Ovary (tissue), 9 donors: ENCODE data around the gene AJUBA. TPM values are rescaled to one million over a fixed set of nuclear protein-coding genes. Genes with fewer than 3 reads are reported as not detected.
"Not testable (repeated sequence)": the region's sequence is repeated elsewhere in the genome, so short reads cannot be mapped to it uniquely, and the experiment has no call there.

Source experiments
- DNase-seq, 5 donors: peaks; one replicate each; pipeline ENCODE4 v3.0.0-alpha.2; 2019 to 2020
- H3K27ac ChIP-seq, 2 donors: fragments of 200-600 bp; one replicate each; pipeline versions ENCODE4 v1.5.1 to v1.8.0; 2019 to 2022
- H3K27me3 ChIP-seq: fragments of 200-600 bp; one replicate; pipeline ENCODE4 v1.8.0; 2022
- H3K36me3 ChIP-seq: fragments of 200-600 bp; sonication (generic); one replicate; pipeline ENCODE4 v1.5.1; 2019
- H3K4me1 ChIP-seq: one replicate; pipeline ENCODE4 v1.8.1; 2013; ENCODE audit warnings: mild to moderate bottlenecking, moderate library complexity; ENCODE audit not compliant: insufficient read depth
- H3K4me3 ChIP-seq: fragments of 200-600 bp; sonication (generic); one replicate; pipeline ENCODE4 v1.5.1; 2017
- H3K9me3 ChIP-seq, 2 donors: fragments of 200-600 bp in 1 of 2; sonication (generic) in 1 of 2; one replicate each; pipeline versions ENCODE4 v1.5.1 to v1.8.1; 2013 to 2019; ENCODE audit warnings: mild to moderate bottlenecking in 1 of 2, moderate library complexity in 1 of 2
- CTCF ChIP-seq, 3 donors: fragments of 450-650 bp in 2 of 3; fragments of 200-600 bp in 1 of 3; IDR thresholded peaks; one replicate each; pipeline versions ENCODE4 v1.5.1 to v1.8.0; 2016 to 2022; ENCODE audit warnings: antibody characterized with exemption in 3 of 3, mild to moderate bottlenecking in 1 of 3
- EP300 ChIP-seq: sonication (generic); formaldehyde crosslinking; IDR thresholded peaks from one replicate; pipeline ENCODE4 v1.6.1; 2017; ENCODE audit warnings: antibody characterized with exemption
- POLR2A ChIP-seq: fragments of 450-650 bp; IDR thresholded peaks from one replicate; pipeline ENCODE4 v1.6.1; 2017; ENCODE audit warnings: antibody characterized with exemption, mild to moderate bottlenecking, moderate library complexity
- WGBS, 3 donors: extraction: QIAGEN DNeasy Blood & Tissue Kit in 1 of 3; methylation state at CpG; one replicate each; pipeline versions ENCODE4 v1.1.5 to v1.1.7; 2013 to 2017; 5-methylcytosine and 5-hydroxymethylcytosine counted together
- intact Hi-C, 4 donors: fragments of 100-400 bp; cut with DNase I; formaldehyde crosslinking; loops; one replicate each; pipeline versions ENCODE4 v1.11.0 to v1.15.1; 2022 to 2023
- polyA plus RNA-seq, 2 donors: library from polyadenylated mRNA; stranded (reverse); fragments of 200-250 nt in 1 of 2; fragments of 350-450 nt in 1 of 2; fragmentation: Illumina TruSeq in 1 of 2; extraction: RNeasy Lipid Tissue Mini Kit (QIAGEN cat#74804) in 1 of 2; gene quantifications; one replicate each; pipeline ENCODE4 v1.2.3, GENCODE V29; 2013 to 2014
- total RNA-seq, 7 donors: library from RNA; depleted of rRNA in 2 of 7; stranded (reverse); fragments of >200 nt in 2 of 7; fragmentation: NEBNext Ultra II Directional in 3 of 7; extraction: Animal tissue kit (Norgen Biotek cat#: 25700) in 3 of 7; gene quantifications; one replicate each; pipeline versions ENCODE4 v1.1.0 to v1.2.4, GENCODE V29; 2016 to 2023
- donor health status: DM: no; HTN: no; CAD: no; lungs with moderate emphysema.
- donor health status: DM: no; HTN: no; CAD: no.
- donor health status: Bipolar disorder and iron deficiency.
- donor health status: DM: yes; HTN: yes; CAD: no.
- donor health status: DM: no; HTN: no; CAD: no.
- donor health status: DM: yes; HTN: yes; CAD: no.

AJUBA gene
- total and polyA plus RNA-seq, 9 donors, result 11.2 to 34.5 (median 19.1) TPM

- H3K27me3 ChIP-seq, result no peaks in the 10 kb centered on the region
- no peak overlapping the region for H3K4me3 ChIP-seq
- TF ChIP-seq EP300 (no peak), CTCF (IDR thresholded peaks at IDR 0.05) (peak; percentile 46 to 56 (median 50))
- DNase-seq, result peak in 1 of 5 donors; percentile 56
- intact Hi-C loops, result no loop called here
- H3K36me3 ChIP-seq, result no peaks in the 10 kb centered on the region
- H3K4me1 ChIP-seq, result peaks cover 4% of the 10 kb centered on the region
- H3K27ac ChIP-seq, result no peak overlapping the region
- 88 to 91% (median 90%) methylated on average over 6 of the region's 6 CpGs for WGBS, 3 donors
- H3K9me3 ChIP-seq, result no peaks in the 10 kb centered on the region
These were observed 8.9 kb downstream of the AJUBA start for GRCh38 chr14:22973217-22974032.

GRCh38 chr14:22972313-22972930, 9.9 kb downstream of the AJUBA start:
- DNase-seq, result no peak
- H3K9me3 ChIP-seq, result no peaks in the 10 kb centered on the region
- WGBS, 3 donors, result 85 to 89% (median 86%) methylated on average over 2 of the region's 2 CpGs
- intact Hi-C loops, result no loop called here
- no peak overlapping the region for H3K4me3 ChIP-seq
- TF ChIP-seq CTCF (IDR thresholded peaks at IDR 0.05) (no peak), POLR2A (no peak), EP300 (no peak)
- no peaks in the 10 kb centered on the region for H3K36me3 ChIP-seq
- no peak overlapping the region for H3K27ac ChIP-seq
- H3K27me3 ChIP-seq, result no peaks in the 10 kb centered on the region
- no peaks in the 10 kb centered on the region for H3K4me1 ChIP-seq

GRCh38 chr14:22971152-22971551, 11.2 kb downstream of the AJUBA start:
- 95 to 100% (median 96%) methylated on average over 1 of the region's 1 CpG for WGBS, 3 donors
- H3K4me3 ChIP-seq, result no peak overlapping the region
- DNase-seq, result no peak
- TF ChIP-seq CTCF (IDR thresholded peaks at IDR 0.05) (no peak), POLR2A (no peak), EP300 (no peak)
- intact Hi-C loops, result no loop called here
- no peaks in the 10 kb centered on the region for H3K9me3 ChIP-seq
- no peaks in the 10 kb centered on the region for H3K27me3 ChIP-seq
- no peak overlapping the region for H3K27ac ChIP-seq
- no peaks in the 10 kb centered on the region for H3K4me1 ChIP-seq
- H3K36me3 ChIP-seq, result no peaks in the 10 kb centered on the region

GRCh38 chr14:22966783-22967269, 15.5 kb downstream of the AJUBA start:
- Histone ChIP-seq H3K4me1 (no peaks in the 10 kb centered on the region), H3K4me3 (no peak overlapping the region), H3K9me3 (no peaks in the 10 kb centered on the region), H3K27ac (no peak overlapping the region), H3K27me3 (no peaks in the 10 kb centered on the region), H3K36me3 (no peaks in the 10 kb centered on the region)
- DNase-seq, result no peak
- TF ChIP-seq POLR2A (no peak), CTCF (IDR thresholded peaks at IDR 0.05) (no peak), EP300 (no peak)
- 40 to 51% (median 48%) methylated on average over 4 of the region's 4 CpGs for WGBS, 3 donors
- intact Hi-C loops, result no loop called here

GRCh38 chr14:22965916-22966782, 16.2 kb downstream of the AJUBA start:
- WGBS, 3 donors, result 40 to 53% (median 47%) methylated on average over 15 of the region's 15 CpGs
- H3K9me3 ChIP-seq, H3K27ac ChIP-seq, DNase-seq, H3K4me3 ChIP-seq, H3K36me3 ChIP-seq, H3K4me1 ChIP-seq, H3K27me3 ChIP-seq, intact Hi-C loops: not testable (repeated sequence)
